HTERT RPE-1 (cell line): ENCODE measurements around the gene HMX1.

Source experiments
- in situ Hi-C: fragments of 300-500 bp; cut with MboI; formaldehyde crosslinking; loops from 4 replicates; pipeline ENCODE4 v1.14.3; 2020; ENCODE audit warnings: low sequenced_read_pairs

Gene HMX1

GRCh38 chr4:8910100-8910821, 38.6 kb upstream of the HMX1 start:
- in situ Hi-C loops = no loop called here

- in situ Hi-C loops = no loop called here
Observed at GRCh38 chr4:8909548-8909947, 37.9 kb upstream of the HMX1 start.

GRCh38 chr4:8908206-8908893, 36.7 kb upstream of the HMX1 start:
- in situ Hi-C loops = no loop called here

GRCh38 chr4:8907596-8908205, 36.1 kb upstream of the HMX1 start:
- in situ Hi-C loops = no loop called here

- in situ Hi-C loops = no loop called here
Observed at GRCh38 chr4:8906991-8907595, 35.5 kb upstream of the HMX1 start.

GRCh38 chr4:8906668-8906970, 35.0 kb upstream of the HMX1 start:
- in situ Hi-C loops = no loop called here

GRCh38 chr4:8905773-8906667, 34.4 kb upstream of the HMX1 start:
- in situ Hi-C loops = no loop called here

- in situ Hi-C loops = no loop called here
Observed at GRCh38 chr4:8905226-8905772, 33.7 kb upstream of the HMX1 start.

GRCh38 chr4:8904666-8905065, 33.0 kb upstream of the HMX1 start:
- in situ Hi-C loops = no loop called here

- in situ Hi-C loops = no loop called here
Observed at GRCh38 chr4:8904041-8904501, 32.4 kb upstream of the HMX1 start.

GRCh38 chr4:8901335-8901734, 29.7 kb upstream of the HMX1 start:
- in situ Hi-C loops = no loop called here

GRCh38 chr4:8900588-8900987, 28.9 kb upstream of the HMX1 start:
- in situ Hi-C loops = no loop called here

GRCh38 chr4:8898419-8898818, 26.8 kb upstream of the HMX1 start:
- in situ Hi-C loops = no loop called here

- in situ Hi-C loops = no loop called here
Observed at GRCh38 chr4:8897251-8898167, 25.9 kb upstream of the HMX1 start.

GRCh38 chr4:8896506-8896905, 24.9 kb upstream of the HMX1 start:
- in situ Hi-C loops = no loop called here

- in situ Hi-C loops = no loop called here
Observed at GRCh38 chr4:8896071-8896470, 24.4 kb upstream of the HMX1 start.

GRCh38 chr4:8895295-8895694, 23.7 kb upstream of the HMX1 start:
- in situ Hi-C loops = no loop called here

GRCh38 chr4:8894424-8894816, 22.8 kb upstream of the HMX1 start:
- in situ Hi-C loops = no loop called here

GRCh38 chr4:8893624-8894423, 22.2 kb upstream of the HMX1 start:
- in situ Hi-C loops = no loop called here
